Smooth muscle cell (in vitro differentiated cells): Measurements from ENCODE around the gene MGAT3. TPM values are rescaled to one million over a fixed set of nuclear protein-coding genes. Genes with fewer than 3 reads are reported as not detected.

Source experiments
- DNase-seq: peaks from one replicate; lab custom pipeline; 2025; ENCODE audit not compliant: unreplicated experiment; lab: John Stamatoyannopoulos, UW
- H2AFZ ChIP-seq: fragments of 200-600 bp; sonication (generic); 2 replicates; pipeline ENCODE4 v1.6.0; 2016; ENCODE audit warnings: antibody characterized with exemption, low read depth, mild to moderate bottlenecking
- H3F3A ChIP-seq: fragments of 200-600 bp; sonication (generic); 2 replicates; pipeline ENCODE4 v1.6.0; 2017; ENCODE audit warnings: antibody characterized with exemption, low read depth
- H3K27ac ChIP-seq: fragments of 200-600 bp; sonication (generic); 2 replicates; pipeline ENCODE4 v1.5.1; 2016; ENCODE audit warnings: low read depth, mild to moderate bottlenecking
- H3K27me3 ChIP-seq: fragments of 200-600 bp; sonication (generic); 2 replicates; pipeline ENCODE4 v1.6.1; 2016; ENCODE audit warnings: low read depth, mild to moderate bottlenecking
- H3K36me3 ChIP-seq: fragments of 200-600 bp; sonication (generic); 2 replicates; pipeline ENCODE4 v1.5.1; 2016; ENCODE audit warnings: low read depth
- H3K4me1 ChIP-seq: fragments of 200-600 bp; sonication (generic); 2 replicates; pipeline ENCODE4 v1.5.1; 2016; ENCODE audit warnings: low read depth
- H3K4me2 ChIP-seq: fragments of 200-600 bp; sonication (generic); 2 replicates; pipeline ENCODE4 v1.6.0; 2016; ENCODE audit warnings: mild to moderate bottlenecking
- H3K4me3 ChIP-seq: fragments of 200-600 bp; sonication (generic); 2 replicates; pipeline ENCODE4 v1.5.1; 2016; ENCODE audit warnings: mild to moderate bottlenecking
- H3K79me2 ChIP-seq: fragments of 200-600 bp; sonication (generic); 2 replicates; pipeline ENCODE4 v1.6.0; 2016; ENCODE audit warnings: low read depth, mild to moderate bottlenecking
- H3K9ac ChIP-seq: fragments of 200-600 bp; sonication (generic); 2 replicates; pipeline ENCODE4 v1.6.0; 2016; ENCODE audit warnings: low read depth
- H3K9me3 ChIP-seq: fragments of 200-600 bp; sonication (generic); replicated peaks from 2 replicates; pipeline ENCODE4 v1.5.1; 2016; ENCODE audit warnings: low read depth
- H4K20me1 ChIP-seq: fragments of 200-600 bp; sonication (generic); 2 replicates; pipeline ENCODE4 v1.6.0; 2016; ENCODE audit warnings: low read depth
- CTCF ChIP-seq: fragments of 200-600 bp; sonication (generic); IDR thresholded peaks from 2 replicates; pipeline ENCODE4 v1.5.1; 2017; ENCODE audit warnings: borderline replicate concordance, mild to moderate bottlenecking, antibody characterized with exemption; ENCODE audit not compliant: insufficient read depth, poor library complexity, severe bottlenecking
- WGBS: methylation state at CpG from one replicate; pipeline ENCODE4 v1.1.7; 2016; ENCODE audit warnings: low lambda C conversion rate; 5-methylcytosine and 5-hydroxymethylcytosine counted together
- polyA plus RNA-seq: library from polyadenylated mRNA; unstranded; fragments of >200 nt; fragmentation: Nextera tagmentation; extraction: Ambion mirVana; gene quantifications from 2 replicates; pipeline ENCODE4 v1.2.1, GENCODE V29; 2016
- total RNA-seq: library from RNA; depleted of rRNA; stranded (reverse); fragments of >200 nt; gene quantifications from 2 replicates; pipeline ENCODE4 v1.2.3, GENCODE V29; 2014

Gene MGAT3
- total and polyA plus RNA-seq, 2 experiments from 2014 or later: 3.9 to 7.8 TPM

- DNase-seq: no peak
- WGBS: 94% methylated on average over 5 of the region's 5 CpGs
- no peaks in the 10 kb centered on the region for H3K27me3 ChIP-seq
- H3K4me3 ChIP-seq: no peak overlapping the region
- H2AFZ ChIP-seq: no peak overlapping the region
- no peaks in the 10 kb centered on the region for H3K36me3 ChIP-seq
- no peak overlapping the region for H3K9ac ChIP-seq
- no peaks in the 10 kb centered on the region for H3K9me3 ChIP-seq
- H3F3A ChIP-seq: no peaks in the 10 kb centered on the region
- H3K27ac ChIP-seq: no peak overlapping the region
- H3K4me2 ChIP-seq: no peak overlapping the region
- TF ChIP-seq CTCF: no peak
- H3K79me2 ChIP-seq: peaks cover 19% of the 10 kb centered on the region
- H4K20me1 ChIP-seq: peaks cover 58% of the 10 kb centered on the region
- H3K4me1 ChIP-seq: no peaks in the 10 kb centered on the region
Measured at GRCh38 chr22:39481595-39481994, 24.8 kb downstream of the MGAT3 start.

GRCh38 chr22:39482768-39483167 is 26.0 kb downstream of the MGAT3 start:
- H3K27me3 ChIP-seq: no peaks in the 10 kb centered on the region
- no peaks in the 10 kb centered on the region for H3K36me3 ChIP-seq
- H3K4me2 ChIP-seq: no peak overlapping the region
- DNase-seq: no peak
- TF ChIP-seq CTCF: no peak
- H3F3A ChIP-seq: no peaks in the 10 kb centered on the region
- H3K9ac ChIP-seq: no peak overlapping the region
- H3K9me3 ChIP-seq: no peaks in the 10 kb centered on the region
- H3K4me3 ChIP-seq: no peak overlapping the region
- H2AFZ ChIP-seq: no peak overlapping the region
- no peak overlapping the region for H3K27ac ChIP-seq
- no peaks in the 10 kb centered on the region for H3K4me1 ChIP-seq
- peaks cover 10% of the 10 kb centered on the region for H3K79me2 ChIP-seq
- peaks cover 51% of the 10 kb centered on the region for H4K20me1 ChIP-seq
- 97% methylated on average over 3 of the region's 3 CpGs for WGBS

GRCh38 chr22:39486951-39487825 is 30.4 kb downstream of the MGAT3 start:
- no peak overlapping the region for H3K9ac ChIP-seq
- H3F3A ChIP-seq: no peaks in the 10 kb centered on the region
- 94% methylated on average over 43 of the region's 45 CpGs for WGBS
- no peaks in the 10 kb centered on the region for H3K79me2 ChIP-seq
- no peaks in the 10 kb centered on the region for H3K9me3 ChIP-seq
- no peaks in the 10 kb centered on the region for H3K4me1 ChIP-seq
- DNase-seq: no peak
- no peaks in the 10 kb centered on the region for H3K27me3 ChIP-seq
- TF ChIP-seq CTCF: no peak
- no peaks in the 10 kb centered on the region for H3K36me3 ChIP-seq
- peaks cover 21% of the 10 kb centered on the region for H4K20me1 ChIP-seq
- no peak overlapping the region for H3K4me2 ChIP-seq
- no peak overlapping the region for H3K4me3 ChIP-seq
- no peak overlapping the region for H2AFZ ChIP-seq
- H3K27ac ChIP-seq: no peak overlapping the region
